HCT116 (cell line): ENCODE results near the gene ABL2. TPM values are rescaled to one million over a fixed set of nuclear protein-coding genes. Genes with fewer than 3 reads are reported as not detected.
"Not testable (repeated sequence)": the region's sequence is repeated elsewhere in the genome, so short reads cannot be mapped to it uniquely, and the experiment has no call there.

Source experiments
- ATAC-seq: fragments of 200-7000 bp; cut with Tn5 transposase; 2 replicates; pipeline ENCODE4 v1.9.1; 2020; ENCODE audit warnings: mild to moderate bottlenecking, moderate library complexity
- BruUV-seq: library from RNA; stranded (reverse); fragments of 400-500 nt; replicated peaks from 2 replicates; lab custom pipeline; 2021; lab: Mats Ljungman, UMichigan
- CTCF ChIA-PET: fragments of 300-600 bp; sonication (Branson Sonifier 250); formaldehyde crosslinking; loops from one replicate; lab custom pipeline; 2021; ENCODE audit warnings: antibody characterized with exemption; lab: Charles Lee
- POLR2A ChIA-PET: fragments of 300-600, 350-600 bp; sonication (Branson Sonifier 250); formaldehyde crosslinking; loops from one replicate; lab custom pipeline; 2021; ENCODE audit warnings: antibody characterized with exemption; lab: Charles Lee
- RAD21 ChIA-PET, 2 experiments: fragments of 300-600 bp; sonication (Branson Sonifier 250); formaldehyde crosslinking; loops; one replicate each; lab custom pipeline; 2023; ENCODE audit warnings: low total read pairs in 2 of 2; ENCODE audit not compliant: uncharacterized antibody in 2 of 2, unreplicated experiment in 2 of 2, low non-redundant PET in 1 of 2; lab: Charles Lee
- DNase-seq: peaks from one replicate; pipeline ENCODE4 v3.0.0-alpha.2; 2010; ENCODE audit warnings: low read depth, low spot score
- H2AFZ ChIP-seq: fragments of 200-600 bp; shearing (Covaris generic), sonication (generic); 2 replicates; pipeline ENCODE4 v1.6.1; 2017; ENCODE audit warnings: low read depth, mixed run types, mixed read lengths, antibody characterized with exemption, low read length; ENCODE audit not compliant: poor library complexity, severe bottlenecking
- H3K27ac ChIP-seq: 2 replicates; pipeline ENCODE4 v1.5.1; 2012; ENCODE audit warnings: low read depth, low read length
- H3K27me3 ChIP-seq: fragments of 200-600 bp; sonication (generic); 2 replicates; pipeline ENCODE4 v1.6.1; 2016; ENCODE audit warnings: mixed run types, low read length, mixed read lengths; ENCODE audit not compliant: insufficient read depth
- H3K36me3 ChIP-seq, 2 experiments: fragments of 200-500 bp in 1 of 2; fragments of 200-600 bp in 1 of 2; sonication (Bioruptor generic) in 1 of 2; sonication (generic) in 1 of 2; 2 replicates each; pipeline versions ENCODE4 v1.5.1 to v1.6.1; 2014 to 2016; ENCODE audit warnings: low read length in 2 of 2, inconsistent platforms in 1 of 2, mixed read lengths in 1 of 2, mixed run types in 1 of 2; ENCODE audit not compliant: insufficient read depth in 2 of 2, control insufficient read depth in 1 of 2
- H3K4me1 ChIP-seq, 2 experiments: fragments of 200-600 bp in 1 of 2; sonication (generic) in 1 of 2; 2 replicates each; pipeline versions ENCODE4 v1.5.1 to v1.6.1; 2012 to 2017; ENCODE audit warnings: low read length in 2 of 2, inconsistent platforms in 1 of 2, mild to moderate bottlenecking in 1 of 2, mixed read lengths in 1 of 2, mixed run types in 1 of 2, moderate library complexity in 1 of 2; ENCODE audit not compliant: insufficient read depth in 2 of 2, control insufficient read depth in 1 of 2
- H3K4me2 ChIP-seq: fragments of 200-600 bp; sonication (generic); 2 replicates; pipeline ENCODE4 v1.6.1; 2017; ENCODE audit warnings: mixed run types, low read length, mixed read lengths
- H3K4me3 ChIP-seq, 2 experiments: fragments of 200-600 bp in 1 of 2; sonication (generic) in 1 of 2; replicated peaks in 1 of 2; 2 replicates each; pipeline ENCODE4 v1.5.1; 2011 to 2016; ENCODE audit warnings: low read length in 2 of 2, control low read depth in 1 of 2, low read depth in 1 of 2, mild to moderate bottlenecking in 1 of 2, mixed read lengths in 1 of 2, mixed run types in 1 of 2
- H3K79me2 ChIP-seq: fragments of 200-600 bp; sonication (generic); 2 replicates; pipeline ENCODE4 v1.6.1; 2017; ENCODE audit warnings: mild to moderate bottlenecking, mixed run types, low read length, moderate library complexity, mixed read lengths; ENCODE audit not compliant: insufficient read depth
- H3K9ac ChIP-seq: fragments of 200-600 bp; sonication (generic); 2 replicates; pipeline ENCODE4 v1.6.1; 2016; ENCODE audit warnings: low read length, mixed read lengths
- H3K9me2 ChIP-seq: fragments of 200-600 bp; sonication (generic), shearing (Covaris generic); 2 replicates; pipeline ENCODE4 v1.6.1; 2017; ENCODE audit warnings: mixed run types, mild to moderate bottlenecking, moderate library complexity; ENCODE audit not compliant: insufficient read depth
- H3K9me3 ChIP-seq, 2 experiments: fragments of 200-500 bp in 1 of 2; fragments of 200-600 bp in 1 of 2; sonication (Bioruptor generic) in 1 of 2; sonication (generic) in 1 of 2; 2 replicates each; pipeline ENCODE4 v1.6.1; 2014 to 2017; ENCODE audit warnings: low read length in 2 of 2, mixed read lengths in 2 of 2, inconsistent platforms in 1 of 2, low read depth in 1 of 2, mild to moderate bottlenecking in 1 of 2, mixed run types in 1 of 2, moderate library complexity in 1 of 2; ENCODE audit not compliant: control insufficient read depth in 1 of 2, insufficient read depth in 1 of 2
- H4K20me1 ChIP-seq: fragments of 200-600 bp; sonication (generic), shearing (Covaris generic); 2 replicates; pipeline ENCODE4 v1.6.1; 2017; ENCODE audit warnings: mixed run types, mild to moderate bottlenecking, moderate library complexity; ENCODE audit not compliant: insufficient read depth
- CEBPB ChIP-seq: IDR thresholded peaks from 2 replicates; pipeline ENCODE4 v1.6.1; 2012; ENCODE audit warnings: low read depth
- CTCF ChIP-seq, 3 experiments: fragments of 200-600 bp in 1 of 3; sonication (generic) in 1 of 3; IDR thresholded peaks in 2 of 3; conservative IDR thresholded peaks in 1 of 3; 2 replicates each; pipeline ENCODE4 v1.5.1; 2012 to 2017; ENCODE audit warnings: low read depth in 2 of 3, low read length in 2 of 3, antibody characterized with exemption in 1 of 3, borderline replicate concordance in 1 of 3, control low read depth in 1 of 3, mild to moderate bottlenecking in 1 of 3, mixed read lengths in 1 of 3, mixed run types in 1 of 3, moderate library complexity in 1 of 3; ENCODE audit not compliant: insufficient read depth in 1 of 3
- ELF1 ChIP-seq: IDR thresholded peaks from 2 replicates; pipeline ENCODE4 v1.6.1; 2012; ENCODE audit warnings: low read depth, borderline replicate concordance
- FOSL1 ChIP-seq: IDR thresholded peaks from 2 replicates; pipeline ENCODE4 v1.6.1; 2012; ENCODE audit warnings: low read depth
- JUND ChIP-seq: IDR thresholded peaks from 2 replicates; pipeline ENCODE4 v1.6.1; 2012
- MAX ChIP-seq: IDR thresholded peaks from 2 replicates; pipeline ENCODE4 v1.6.1; 2012
- POLR2A ChIP-seq: IDR thresholded peaks from 2 replicates; pipeline ENCODE4 v1.7.0; 2011; ENCODE audit warnings: borderline replicate concordance; ENCODE audit not compliant: insufficient read depth, insufficient read length; ENCODE audit errors: extremely low read depth
- POLR2AphosphoS5 ChIP-seq: IDR thresholded peaks from 2 replicates; pipeline ENCODE4 v1.6.1; 2011; ENCODE audit warnings: mild to moderate bottlenecking, low read depth, low read length, moderate library complexity
- YY1 ChIP-seq: IDR thresholded peaks from 2 replicates; pipeline ENCODE4 v1.6.1; 2011; ENCODE audit warnings: low read length, low read depth, moderate library complexity, mild to moderate bottlenecking; ENCODE audit not compliant: insufficient replicate concordance; ENCODE audit errors: extremely low read depth
- ZFX ChIP-seq: fragments of 450-650 bp; IDR thresholded peaks from 2 replicates; pipeline ENCODE4 v1.6.1; 2017
- ZNF274 ChIP-seq: fragments of 200-500 bp; sonication (Bioruptor generic); IDR thresholded peaks from 2 replicates; pipeline ENCODE4 v1.6.1; 2014; ENCODE audit warnings: mild to moderate bottlenecking, low read depth, low read length, inconsistent platforms
- intact Hi-C: fragments of 100-400 bp; cut with micrococcal nuclease; formaldehyde crosslinking; loops from 2 replicates; pipeline ENCODE4 v1.10.0; 2022
- total RNA-seq: library from RNA; stranded (reverse); gene quantifications from one replicate; pipeline ENCODE4 v1.2.1, GENCODE V29; 2021; ENCODE audit not compliant: unreplicated experiment

ABL2 gene
- total RNA-seq, 1 experiment from 2014 or later = 22.9 TPM

DNA sequence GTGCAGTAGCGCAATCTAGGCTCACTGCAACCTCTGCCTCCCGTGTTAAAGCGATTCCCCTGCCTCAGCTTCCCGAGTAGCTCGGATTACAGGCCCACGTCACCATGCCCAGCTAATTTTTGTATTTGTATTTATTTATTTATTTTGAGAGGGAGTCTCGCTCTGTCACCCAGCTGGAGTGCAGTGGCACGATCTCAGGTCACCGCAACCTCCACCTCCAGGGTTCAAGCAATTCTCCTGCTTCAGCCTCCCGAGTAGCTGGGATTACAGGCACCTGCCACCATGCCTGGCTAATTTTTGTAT is 59.1 kb downstream of the ABL2 start:
- H3K9ac ChIP-seq, H3K27me3 ChIP-seq, POLR2A ChIA-PET, H3K27ac ChIP-seq, H3K4me3 ChIP-seq, CTCF ChIA-PET, H3K36me3 ChIP-seq, H3K4me1 ChIP-seq, RAD21 ChIA-PET, H3K9me3 ChIP-seq, BruUV-seq, H3K9me2 ChIP-seq, ATAC-seq, intact Hi-C loops, H2AFZ ChIP-seq, DNase-seq, H4K20me1 ChIP-seq: not testable (repeated sequence)
- Histone ChIP-seq H3K79me2 (peaks cover 53% of the 10 kb centered on the region), H3K4me2 (peak overlapping the region; percentile 44; the same call in 1 of the 2 replicates)

DNA sequence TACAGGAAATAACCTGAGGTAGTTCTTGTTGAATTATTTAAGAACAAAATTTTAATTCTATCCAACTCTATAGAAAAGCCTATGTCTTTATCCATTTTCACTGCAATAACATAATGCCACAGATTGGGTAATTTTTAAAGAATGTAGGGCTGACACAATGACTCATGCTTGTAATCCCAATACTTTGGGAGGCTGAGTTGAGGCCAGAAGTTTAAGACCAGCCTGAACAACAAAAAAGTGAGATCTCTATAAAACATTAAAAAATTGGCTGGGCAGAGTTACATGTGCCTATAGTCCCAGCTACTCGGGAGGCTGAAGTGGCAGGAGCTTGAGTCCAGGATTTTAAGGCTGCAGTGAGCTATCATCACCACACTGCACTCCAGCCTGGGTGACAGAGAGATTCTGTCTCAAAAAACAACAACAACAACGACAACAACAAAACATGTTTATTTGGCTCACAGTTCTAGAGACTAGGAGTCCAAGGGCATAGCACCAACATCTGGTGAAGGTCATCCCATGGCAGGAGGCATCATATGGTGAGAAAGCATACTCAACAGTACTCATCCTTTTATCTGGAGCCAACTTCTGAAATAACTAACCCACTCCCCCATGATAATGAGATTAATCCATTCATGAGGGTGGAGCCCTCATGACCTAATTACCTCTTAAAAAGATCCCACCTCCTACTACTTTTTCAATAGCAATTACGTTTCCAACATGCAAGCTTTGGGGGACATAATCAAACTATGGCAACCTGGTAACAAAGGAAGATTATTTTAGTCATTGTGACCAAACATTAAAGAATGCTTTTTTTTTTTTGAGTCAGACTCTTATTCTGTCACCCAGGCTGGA is 59.6 kb downstream of the ABL2 start:
- no peak overlapping the region for H3K27ac ChIP-seq
- peaks cover 56% of the 10 kb centered on the region for H3K79me2 ChIP-seq
- no peaks in the 10 kb centered on the region for H3K9me2 ChIP-seq
- H3K4me2 ChIP-seq = peak overlapping the region; percentile 44
- H3K9ac ChIP-seq = no peak overlapping the region
- no peak overlapping the region for H2AFZ ChIP-seq
- no peaks in the 10 kb centered on the region for H3K9me3 ChIP-seq
- peaks cover 9 to 10% of the 10 kb centered on the region in 2 experiments for H3K4me1 ChIP-seq
- CTCF ChIA-PET = no interaction called here
- TF ChIP-seq ELF1 = no peak
- no peak for TF ChIP-seq CEBPB
- no peak for TF ChIP-seq ZNF274
- TF ChIP-seq FOSL1 = no peak
- no peak for TF ChIP-seq CTCF (IDR thresholded peaks at IDR 0.05 in 2 of 3, conservative IDR thresholded peaks at IDR 0.05 in 1 of 3; ENCODE audit: borderline replicate concordance in 1 of 3, insufficient read depth in 1 of 3, low read depth in 2 of 3, low read length in 2 of 3)
- TF ChIP-seq MAX = no peak
- TF ChIP-seq YY1 = no peak
- no peak for TF ChIP-seq ZFX
- no peak for TF ChIP-seq JUND
- no peak for TF ChIP-seq POLR2A
- no peak for TF ChIP-seq POLR2AphosphoS5
- BruUV-seq = no TSS peak
- RAD21 ChIA-PET = no interaction called here
- H3K36me3 ChIP-seq = no peaks in the 10 kb centered on the region
- intact Hi-C loops = no loop called here
- no peak for DNase-seq
- H4K20me1 ChIP-seq = no peaks in the 10 kb centered on the region
- no peak overlapping the region for H3K4me3 ChIP-seq
- no peaks in the 10 kb centered on the region for H3K27me3 ChIP-seq
- ATAC-seq = peak; percentile 47
- POLR2A ChIA-PET = no interaction called here
